A549 treated with AZD2906 at 1 μM for 4 hours (cell line): ENCODE measurements around the gene IMP3. TPM values are rescaled to one million over a fixed set of nuclear protein-coding genes. Genes with fewer than 3 reads are reported as not detected.

Experiments
- total RNA-seq: library from RNA; stranded (reverse); fragments of 200-300 nt; extraction: Qiagen RNA extraction; gene quantifications from 5 replicates; pipeline ENCODE4 v1.2.3, GENCODE V29; 2022

Gene IMP3, protein sequence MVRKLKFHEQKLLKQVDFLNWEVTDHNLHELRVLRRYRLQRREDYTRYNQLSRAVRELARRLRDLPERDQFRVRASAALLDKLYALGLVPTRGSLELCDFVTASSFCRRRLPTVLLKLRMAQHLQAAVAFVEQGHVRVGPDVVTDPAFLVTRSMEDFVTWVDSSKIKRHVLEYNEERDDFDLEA
- 84.3 to 125 TPM (median 119 TPM) in 5 replicates for total RNA-seq

DNA sequence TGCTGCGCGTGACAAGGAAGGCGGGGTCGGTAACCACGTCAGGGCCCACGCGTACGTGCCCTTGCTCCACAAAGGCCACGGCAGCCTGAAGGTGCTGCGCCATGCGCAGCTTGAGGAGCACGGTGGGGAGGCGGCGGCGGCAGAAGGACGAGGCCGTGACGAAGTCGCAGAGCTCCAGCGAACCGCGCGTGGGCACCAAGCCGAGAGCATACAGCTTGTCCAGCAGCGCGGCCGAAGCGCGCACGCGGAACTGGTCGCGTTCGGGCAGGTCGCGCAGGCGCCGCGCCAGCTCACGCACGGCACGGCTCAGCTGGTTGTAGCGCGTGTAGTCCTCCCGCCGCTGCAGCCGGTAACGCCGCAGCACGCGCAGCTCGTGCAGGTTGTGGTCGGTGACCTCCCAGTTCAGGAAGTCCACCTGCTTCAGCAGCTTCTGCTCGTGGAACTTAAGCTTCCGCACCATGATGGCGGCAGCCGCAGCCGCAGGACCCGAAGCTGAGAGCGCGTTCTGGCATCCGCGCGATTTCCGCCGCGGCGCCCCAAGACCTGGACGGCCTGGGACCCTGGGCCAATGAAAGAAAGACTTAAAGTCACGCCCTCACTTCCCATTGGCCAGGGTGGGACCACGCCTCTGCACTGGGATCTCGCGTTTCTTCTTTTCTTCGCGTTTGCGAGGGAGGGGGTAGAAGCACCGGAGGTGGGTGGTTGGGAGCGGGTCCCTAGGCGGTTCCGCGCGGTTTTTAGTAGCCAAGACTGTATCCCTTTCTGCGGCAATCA lies at the start of gene IMP3:
TSS of gene IMP3 (minus strand) at position 516 of the 774 bp plus-strand sequence. CDS start at position 460, 56 bp downstream.

DNA sequence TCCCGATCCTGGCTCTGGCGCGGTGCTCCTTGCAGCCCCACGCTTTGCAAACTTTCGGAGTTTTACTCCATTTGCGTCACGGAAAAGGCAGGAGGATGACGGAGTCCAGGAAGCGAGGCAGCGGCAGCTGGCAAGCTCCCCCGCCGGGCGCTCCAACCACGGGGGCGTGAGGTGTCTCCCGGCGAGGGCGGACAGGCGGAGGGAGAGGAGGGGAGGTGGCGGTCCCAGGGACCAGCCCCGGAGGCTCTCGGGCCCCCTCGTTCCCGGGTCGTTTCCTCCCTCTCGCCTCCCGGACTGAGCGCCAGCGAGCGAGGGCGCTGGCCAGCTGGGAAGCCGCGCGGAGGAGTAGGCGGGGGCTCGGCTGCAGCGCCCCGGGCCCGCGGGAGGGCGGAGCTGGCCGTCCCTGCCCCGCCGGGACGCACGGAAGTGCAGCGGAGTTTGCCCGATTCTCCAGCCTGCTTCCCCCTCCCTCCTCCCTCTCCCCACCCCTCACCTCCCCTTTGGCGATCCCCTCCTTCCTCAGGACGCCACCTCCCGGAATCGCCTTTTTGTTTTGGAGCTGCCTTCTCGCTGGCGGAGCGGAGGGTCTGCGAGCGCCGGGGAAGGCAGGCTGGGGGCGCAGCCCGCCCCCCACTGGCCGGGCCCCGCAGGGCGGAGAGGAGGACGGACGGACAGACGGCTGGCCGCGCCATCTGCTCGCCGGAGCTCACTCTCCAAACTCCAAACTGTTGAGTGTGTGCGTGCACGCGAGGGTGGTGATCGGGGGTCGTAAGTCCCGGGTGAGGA lies 7.5 kb upstream of the IMP3 start, which contains the start of gene SNX33:
TSS of gene SNX33 (plus strand) at position 543 of the 786 bp plus-strand sequence. CDS start 1,191 bp downstream, outside the sequence.

DNA sequence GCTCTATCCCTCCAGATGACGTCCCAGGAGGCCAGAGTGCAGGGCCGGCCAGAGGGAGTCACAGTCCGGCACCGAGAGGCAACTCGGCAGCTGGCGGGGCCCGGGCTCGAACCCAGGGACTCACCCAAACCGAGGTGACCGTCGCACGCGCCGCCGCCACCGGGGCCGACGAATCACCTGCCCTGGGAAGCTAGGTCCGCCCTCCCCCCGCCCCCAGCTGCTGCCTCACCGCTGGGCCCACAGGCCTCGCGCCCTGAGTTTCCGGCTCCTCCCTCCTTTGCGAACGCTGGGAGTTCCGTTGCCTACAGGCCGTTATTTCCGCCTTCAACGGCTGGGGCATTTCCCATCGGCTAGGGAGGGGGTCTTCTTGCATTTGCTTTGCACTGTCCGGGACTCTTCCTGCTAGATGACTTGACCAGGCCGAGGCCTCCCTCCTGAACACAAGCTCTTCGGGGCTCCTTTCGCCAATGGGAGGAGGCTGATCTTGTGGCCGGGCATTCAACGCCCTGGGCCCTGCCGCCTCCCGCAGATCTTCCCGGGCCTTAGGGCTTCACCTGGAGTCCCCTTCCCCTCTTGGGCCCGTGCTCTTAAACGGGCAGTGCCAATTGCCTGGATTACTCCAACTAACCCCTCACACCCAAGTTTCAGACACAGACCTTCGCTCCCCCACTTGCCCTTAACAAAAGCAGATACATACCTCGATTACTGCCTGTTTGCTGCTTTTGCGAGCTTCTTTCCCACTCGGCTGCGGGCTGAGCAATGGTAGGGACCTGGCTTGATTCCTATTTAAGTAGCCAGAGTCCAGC lies 14.3 kb downstream of the IMP3 start, which contains the start of gene SNUPN:
TSS of gene SNUPN (minus strand) at position 184 of the 806 bp plus-strand sequence. CDS start 4,674 bp downstream, outside the sequence.

Other genes starting within 250 kb of the IMP3 start
- gene SIN3A, start 188.5 kb downstream of the IMP3 start, total RNA-seq = 24.9 to 32.7 TPM (median 29.7 TPM) in 5 replicates
- 38.4 to 54.7 TPM (median 47.4 TPM) in 5 replicates for gene PTPN9, start 60.9 kb downstream of the IMP3 start, total RNA-seq
- 27.5 to 32.9 TPM (median 30.4 TPM) in 5 replicates for gene SNUPN, start 14.5 kb downstream of the IMP3 start, total RNA-seq
- 12.5 to 16.3 TPM (median 15.4 TPM) in 5 replicates for gene SNX33, start 7.7 kb upstream of the IMP3 start, total RNA-seq
- 0.09 to 0.15 TPM (median 0.13 TPM) in 5 replicates for gene CSPG4, start 72.6 kb upstream of the IMP3 start, total RNA-seq
- 38.4 to 44.9 TPM (median 41.9 TPM) in 5 replicates for gene UBE2Q2, start 203.2 kb upstream of the IMP3 start, total RNA-seq